Karpas-422 (cell line): ENCODE measurements around the gene P3R3URF. TPM values are rescaled to one million over a fixed set of nuclear protein-coding genes. Genes with fewer than 3 reads are reported as not detected.

ENCODE experiments used
- DNase-seq: peaks from one replicate; pipeline ENCODE4 v3.0.0-alpha.2; 2015
- H2AFZ ChIP-seq: fragments of 200-600 bp; sonication (generic); 2 replicates; pipeline ENCODE4 v1.6.1; 2014; ENCODE audit warnings: antibody characterized with exemption, low read length, mixed read lengths
- H3K27ac ChIP-seq: fragments of 200-600 bp; sonication (generic); 2 replicates; pipeline ENCODE4 v1.5.1; 2014; ENCODE audit warnings: mild to moderate bottlenecking, low read length, moderate library complexity
- H3K27me3 ChIP-seq: fragments of 200-600 bp; sonication (generic); 2 replicates; pipeline ENCODE4 v1.6.1; 2014; ENCODE audit warnings: low read length, mixed read lengths
- H3K36me3 ChIP-seq: fragments of 200-600 bp; sonication (generic); 2 replicates; pipeline ENCODE4 v1.6.1; 2014; ENCODE audit warnings: low read length, mixed read lengths; ENCODE audit not compliant: insufficient read depth
- H3K4me1 ChIP-seq: fragments of 200-600 bp; sonication (generic); 2 replicates; pipeline ENCODE4 v1.6.1; 2014; ENCODE audit warnings: mild to moderate bottlenecking, low read length, mixed read lengths
- H3K4me2 ChIP-seq: fragments of 200-600 bp; sonication (generic); 2 replicates; pipeline ENCODE4 v1.6.1; 2014; ENCODE audit warnings: low read length, low read depth, mild to moderate bottlenecking; ENCODE audit not compliant: poor library complexity, severe bottlenecking
- H3K4me3 ChIP-seq: fragments of 200-600 bp; sonication (generic); 2 replicates; pipeline ENCODE4 v1.5.1; 2014; ENCODE audit warnings: mild to moderate bottlenecking, antibody characterized with exemption, low read length, mixed read lengths
- H3K79me2 ChIP-seq: fragments of 200-600 bp; sonication (generic); 2 replicates; pipeline ENCODE4 v1.6.1; 2014; ENCODE audit warnings: mild to moderate bottlenecking, low read length, mixed read lengths
- H3K9ac ChIP-seq: fragments of 200-600 bp; sonication (generic); 2 replicates; pipeline ENCODE4 v1.6.0; 2014; ENCODE audit warnings: low read length
- H3K9me2 ChIP-seq: fragments of 200-600 bp; sonication (generic), shearing (Covaris generic); replicated peaks from 2 replicates; pipeline ENCODE4 v1.6.0; 2014; ENCODE audit warnings: mild to moderate bottlenecking, low read length, moderate library complexity; ENCODE audit not compliant: insufficient read depth
- H3K9me3 ChIP-seq: fragments of 300-700, 200-600 bp; sonication (generic); 2 replicates; pipeline ENCODE4 v1.6.1; 2014; ENCODE audit warnings: low read length, mixed read lengths
- H4K20me1 ChIP-seq: fragments of 200-600 bp; sonication (generic); 2 replicates; pipeline ENCODE4 v1.6.1; 2014; ENCODE audit warnings: mild to moderate bottlenecking, antibody characterized with exemption, low read length, low read depth; ENCODE audit not compliant: insufficient read depth
- total RNA-seq: library from RNA; depleted of rRNA; stranded (reverse); fragments of >200 nt; shearing (Covaris generic); gene quantifications from 2 replicates; pipeline ENCODE4 v1.2.3, GENCODE V29; 2014; ENCODE audit warnings: low replicate concordance

Gene P3R3URF
- total RNA-seq, 1 experiment from 2014 or later: not detected

DNA sequence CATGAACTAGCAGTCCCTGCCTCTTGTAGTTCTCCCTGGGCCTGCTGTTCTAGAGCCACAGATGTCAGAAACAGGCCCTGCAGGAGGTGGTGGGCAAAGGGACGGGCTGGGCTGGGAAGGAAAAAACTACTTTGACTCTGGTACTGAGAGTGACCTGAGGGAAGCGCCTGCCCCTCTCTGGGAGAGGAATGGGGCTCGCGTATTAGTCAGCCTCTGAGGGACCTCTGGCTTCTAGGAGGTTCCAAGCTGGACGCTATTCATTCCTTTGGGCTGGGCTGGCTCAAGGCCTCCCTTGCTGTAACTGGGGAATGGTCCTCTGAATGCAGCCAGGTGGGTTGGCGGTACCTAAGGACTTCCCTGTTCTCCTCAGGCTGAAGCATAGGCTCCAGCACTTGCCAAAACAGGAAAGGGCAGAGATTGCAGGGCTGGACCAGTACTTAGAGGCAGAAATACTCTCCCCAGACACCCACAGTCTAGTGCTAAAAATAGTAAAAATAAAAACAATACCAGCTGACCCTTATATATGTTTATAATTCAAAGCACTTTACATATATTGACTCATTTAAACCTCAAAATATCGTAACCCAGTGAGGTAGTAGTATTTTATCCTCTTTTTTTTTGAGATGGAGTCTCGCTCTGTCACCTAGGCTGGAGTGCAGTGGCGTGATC is 14.9 kb upstream of the P3R3URF start:
- no peaks in the 10 kb centered on the region for H3K27me3 ChIP-seq
- H3K4me2 ChIP-seq: no peak overlapping the region
- H3K9ac ChIP-seq: no peak overlapping the region
- H3K79me2 ChIP-seq: no peaks in the 10 kb centered on the region
- no peaks in the 10 kb centered on the region for H3K4me1 ChIP-seq
- H3K9me2 ChIP-seq: no peaks in the 10 kb centered on the region
- no peak overlapping the region for H2AFZ ChIP-seq
- H3K36me3 ChIP-seq: no peaks in the 10 kb centered on the region
- H3K9me3 ChIP-seq: no peaks in the 10 kb centered on the region
- H4K20me1 ChIP-seq: no peaks in the 10 kb centered on the region
- no peak for DNase-seq
- H3K4me3 ChIP-seq: no peak overlapping the region
- no peak overlapping the region for H3K27ac ChIP-seq

GRCh38 chr1:46190539-46190938 is 14.3 kb upstream of the P3R3URF start:
- Histone ChIP-seq H2AFZ (no peak overlapping the region), H3K27ac (no peak overlapping the region), H4K20me1 (no peaks in the 10 kb centered on the region), H3K79me2 (no peaks in the 10 kb centered on the region), H3K27me3 (no peaks in the 10 kb centered on the region), H3K4me3 (no peak overlapping the region), H3K4me1 (no peaks in the 10 kb centered on the region), H3K9me3 (no peaks in the 10 kb centered on the region), H3K9me2 (no peaks in the 10 kb centered on the region), H3K9ac (no peak overlapping the region), H3K4me2 (no peak overlapping the region), H3K36me3 (no peaks in the 10 kb centered on the region)
- DNase-seq: no peak

DNA sequence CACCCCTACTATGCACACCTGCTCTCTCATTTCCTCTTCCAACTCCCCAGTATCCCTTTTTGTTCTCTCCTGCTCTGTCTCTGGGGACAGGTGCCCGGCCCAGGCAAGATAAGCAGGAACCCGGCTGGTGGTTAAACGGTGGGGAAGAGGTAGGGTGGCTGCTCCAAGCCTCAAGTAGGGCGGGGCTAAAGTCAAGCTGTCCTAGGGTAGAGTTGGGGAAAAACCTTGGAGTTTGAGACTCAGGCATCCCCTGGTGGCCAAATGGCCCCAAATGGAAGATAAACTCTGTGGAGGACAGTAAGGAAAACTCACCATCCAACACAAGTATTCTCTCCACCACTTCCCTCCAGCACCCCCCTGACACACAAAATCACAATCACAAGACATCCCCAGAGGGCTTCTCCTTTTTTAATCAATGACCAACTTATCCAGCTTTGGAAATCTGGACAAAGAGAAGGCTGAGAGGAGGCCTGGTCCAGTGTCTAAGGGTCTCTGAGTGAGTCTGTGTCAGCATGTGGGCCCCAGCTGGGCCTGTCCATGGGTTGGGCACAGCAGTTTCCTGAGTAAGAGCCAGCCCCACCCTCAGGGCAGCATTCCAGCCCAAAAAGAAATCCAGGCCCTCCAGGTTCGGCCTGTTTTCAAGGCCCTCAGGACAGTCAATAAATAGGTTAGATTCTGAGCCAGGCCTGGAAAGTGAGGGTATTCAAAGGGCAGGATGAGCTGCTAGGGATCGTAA is 12.2 kb upstream of the P3R3URF start:
- no peaks in the 10 kb centered on the region for H3K9me3 ChIP-seq
- H3K27ac ChIP-seq: no peak overlapping the region
- no peaks in the 10 kb centered on the region for H3K36me3 ChIP-seq
- DNase-seq: no peak
- no peaks in the 10 kb centered on the region for H3K79me2 ChIP-seq
- no peaks in the 10 kb centered on the region for H3K4me1 ChIP-seq
- H4K20me1 ChIP-seq: no peaks in the 10 kb centered on the region
- no peak overlapping the region for H3K4me3 ChIP-seq
- no peaks in the 10 kb centered on the region for H3K9me2 ChIP-seq
- no peak overlapping the region for H3K4me2 ChIP-seq
- no peaks in the 10 kb centered on the region for H3K27me3 ChIP-seq
- H2AFZ ChIP-seq: no peak overlapping the region
- no peak overlapping the region for H3K9ac ChIP-seq

- H3K27ac ChIP-seq: no peak overlapping the region
- H3K4me1 ChIP-seq: no peaks in the 10 kb centered on the region
- no peak overlapping the region for H3K4me2 ChIP-seq
- H3K9me3 ChIP-seq: no peaks in the 10 kb centered on the region
- no peak overlapping the region for H3K4me3 ChIP-seq
- no peak overlapping the region for H2AFZ ChIP-seq
- H4K20me1 ChIP-seq: no peaks in the 10 kb centered on the region
- no peaks in the 10 kb centered on the region for H3K27me3 ChIP-seq
- no peaks in the 10 kb centered on the region for H3K79me2 ChIP-seq
- no peaks in the 10 kb centered on the region for H3K9me2 ChIP-seq
- no peaks in the 10 kb centered on the region for H3K36me3 ChIP-seq
- H3K9ac ChIP-seq: no peak overlapping the region
- no peak for DNase-seq
These were observed 11.0 kb upstream of the P3R3URF start for GRCh38 chr1:46187106-46187869.

DNA sequence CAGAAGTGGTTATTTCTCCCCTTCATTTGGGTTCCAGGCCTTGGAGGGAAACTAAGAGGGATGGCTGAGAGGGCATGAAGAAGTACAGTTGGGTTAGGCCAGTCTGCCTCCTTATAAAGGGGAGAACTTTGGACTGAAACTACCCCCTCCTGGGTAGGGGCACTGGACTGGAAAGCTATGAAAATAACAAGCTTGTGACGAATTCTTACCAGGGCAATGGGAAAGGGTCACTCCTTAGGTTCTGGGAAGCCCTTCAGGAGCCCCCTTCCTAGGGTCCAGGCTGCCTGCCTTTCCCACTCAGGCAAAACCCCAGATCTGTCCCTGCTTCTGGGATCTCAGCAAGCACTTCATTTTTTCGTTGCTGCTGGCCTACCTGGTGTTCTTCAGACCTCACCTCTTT is 9.8 kb upstream of the P3R3URF start:
- DNase-seq: no peak
- Histone ChIP-seq H3K36me3 (no peaks in the 10 kb centered on the region), H2AFZ (no peak overlapping the region), H3K4me1 (peaks cover 5% of the 10 kb centered on the region; the same call in 1 of the 2 replicates), H3K27ac (no peak overlapping the region), H3K27me3 (no peaks in the 10 kb centered on the region), H3K4me3 (no peak overlapping the region), H3K9ac (no peak overlapping the region), H3K9me3 (no peaks in the 10 kb centered on the region), H3K79me2 (no peaks in the 10 kb centered on the region), H3K9me2 (no peaks in the 10 kb centered on the region), H3K4me2 (no peak overlapping the region), H4K20me1 (no peaks in the 10 kb centered on the region)

GRCh38 chr1:46184920-46185658 is 8.8 kb upstream of the P3R3URF start:
- Histone ChIP-seq H3K9me3 (no peaks in the 10 kb centered on the region), H3K36me3 (no peaks in the 10 kb centered on the region), H3K79me2 (no peaks in the 10 kb centered on the region), H3K9ac (no peak overlapping the region), H3K4me3 (no peak overlapping the region), H3K4me2 (no peak overlapping the region), H3K27ac (no peak overlapping the region), H3K9me2 (no peaks in the 10 kb centered on the region), H2AFZ (no peak overlapping the region), H3K27me3 (no peaks in the 10 kb centered on the region), H3K4me1 (peaks cover 5% of the 10 kb centered on the region; the same call in 1 of the 2 replicates), H4K20me1 (no peaks in the 10 kb centered on the region)
- no peak for DNase-seq

GRCh38 chr1:46183926-46184557 is 7.8 kb upstream of the P3R3URF start:
- H3K27me3 ChIP-seq: no peaks in the 10 kb centered on the region
- peaks cover 8% of the 10 kb centered on the region for H3K4me1 ChIP-seq
- H3K4me2 ChIP-seq: no peak overlapping the region
- H3K36me3 ChIP-seq: no peaks in the 10 kb centered on the region
- H2AFZ ChIP-seq: no peak overlapping the region
- no peak for DNase-seq
- H3K9me2 ChIP-seq: no peaks in the 10 kb centered on the region
- no peak overlapping the region for H3K27ac ChIP-seq
- H3K4me3 ChIP-seq: no peak overlapping the region
- H3K9me3 ChIP-seq: no peaks in the 10 kb centered on the region
- no peak overlapping the region for H3K9ac ChIP-seq
- no peaks in the 10 kb centered on the region for H4K20me1 ChIP-seq
- H3K79me2 ChIP-seq: no peaks in the 10 kb centered on the region
